T-cell (primary cell): Measurements from ENCODE around the gene GSTA3. TPM values are rescaled to one million over a fixed set of nuclear protein-coding genes. Genes with fewer than 3 reads are reported as not detected.
"Not testable (repeated sequence)": the region's sequence is repeated elsewhere in the genome, so short reads cannot be mapped to it uniquely, and the experiment has no call there.

Source experiments
- ATAC-seq, 4 experiments: fragments of 200-7000 bp in 3 of 4; fragments of 150-1000 bp in 1 of 4; cut with Tn5 transposase; replicated peaks in 1 of 4; 1 replicate in 3 of 4; 2 replicates in 1 of 4; pipeline ENCODE4 v1.10.0; 2021; ENCODE audit warnings: moderate library complexity in 3 of 4, mild to moderate bottlenecking in 2 of 4, moderate number of reproducible peaks in 1 of 4
- CTCF ChIA-PET, 2 donors: fragments of 300-600 bp; sonication (Branson Sonifier 250); formaldehyde crosslinking; loops; one replicate each; lab custom pipeline; 2022; ENCODE audit warnings: antibody characterized with exemption in 2 of 2; lab: Charles Lee
- POLR2A ChIA-PET, 2 donors: fragments of 300-600 bp; sonication (Branson Sonifier 250); formaldehyde crosslinking; loops; one replicate each; lab custom pipeline; 2022; ENCODE audit warnings: antibody characterized with exemption in 2 of 2; lab: Charles Lee
- DNase-seq, 35 experiments: peaks; one replicate each; pipeline versions ENCODE4 v3.0.0 to v3.0.0-alpha.2; 2013 to 2023
- H3K27ac ChIP-seq: one replicate; pipeline ENCODE4 v1.5.1; 2013; ENCODE audit warnings: low read length
- H3K27me3 ChIP-seq, 2 experiments: replicated peaks in 1 of 2; 1 replicate in 1 of 2; 2 replicates in 1 of 2; pipeline versions ENCODE4 v1.6.1 to v1.7.0; 2013; ENCODE audit warnings: low read length in 1 of 2, mixed read lengths in 1 of 2; ENCODE audit not compliant: control insufficient read depth in 2 of 2, insufficient read depth in 2 of 2; ENCODE audit errors: extremely low read depth in 1 of 2
- H3K36me3 ChIP-seq, 2 donors: 1 replicate in 1 of 2; 2 replicates in 1 of 2; pipeline versions ENCODE4 v1.6.1 to v1.7.0; 2013; ENCODE audit warnings: low read length in 1 of 2; ENCODE audit not compliant: control insufficient read depth in 2 of 2, insufficient read depth in 1 of 2; ENCODE audit errors: extremely low read depth in 1 of 2
- H3K4me1 ChIP-seq, 2 experiments: 1 replicate in 1 of 2; 2 replicates in 1 of 2; pipeline versions ENCODE4 v1.6.1 to v1.7.0; 2013; ENCODE audit warnings: low read length in 2 of 2, mixed read lengths in 1 of 2; ENCODE audit not compliant: insufficient read depth in 2 of 2, control insufficient read depth in 1 of 2; ENCODE audit errors: extremely low read depth in 1 of 2
- H3K4me3 ChIP-seq, 2 donors: 1 replicate in 1 of 2; 2 replicates in 1 of 2; pipeline versions ENCODE4 v1.5.1 to v1.7.0; 2013; ENCODE audit warnings: mild to moderate bottlenecking in 2 of 2, low read length in 1 of 2, moderate library complexity in 1 of 2; ENCODE audit not compliant: control insufficient read depth in 1 of 2; ENCODE audit errors: extremely low read depth in 1 of 2
- H3K9me3 ChIP-seq: 2 replicates; pipeline ENCODE4 v1.7.0; 2013
- H3K27ac Mint-ChIP-seq, 2 donors: one replicate each; pipeline ENCODE4 v1.8.0; 2020 to 2021; ENCODE audit warnings: mild to moderate bottlenecking in 2 of 2, mixed read lengths in 2 of 2
- H3K27me3 Mint-ChIP-seq, 2 donors: one replicate each; pipeline ENCODE4 v1.8.0; 2021 to 2022; ENCODE audit warnings: mixed read lengths in 2 of 2
- H3K36me3 Mint-ChIP-seq: one replicate; pipeline ENCODE4 v1.8.0; 2021; ENCODE audit warnings: mixed read lengths
- H3K4me1 Mint-ChIP-seq, 3 donors: one replicate each; pipeline ENCODE4 v1.8.0; 2020 to 2022; ENCODE audit warnings: mixed read lengths in 3 of 3, mild to moderate bottlenecking in 1 of 3
- H3K4me3 Mint-ChIP-seq, 3 donors: one replicate each; pipeline ENCODE4 v1.8.0; 2020 to 2022; ENCODE audit warnings: mild to moderate bottlenecking in 3 of 3, mixed read lengths in 3 of 3, moderate library complexity in 3 of 3
- H3K9me3 Mint-ChIP-seq, 3 donors: one replicate each; pipeline ENCODE4 v1.8.0; 2020 to 2022; ENCODE audit warnings: mixed read lengths in 3 of 3
- WGBS: methylation state at CpG from one replicate; pipeline ENCODE4 v1.1.5; 2013; ENCODE audit warnings: missing lambda C conversion rate; ENCODE audit not compliant: insufficient coverage; 5-methylcytosine and 5-hydroxymethylcytosine counted together
- total RNA-seq, 35 experiments: library from RNA in 6 of 35; stranded (reverse) in 6 of 35; fragments of 120-200 nt in 1 of 35; gene quantifications; one replicate each; pipeline versions ENCODE4 v1.2.1 to v1.2.4 and lab custom pipeline; 2013 to 2026

Gene GSTA3
- total RNA-seq, 5 donors from 2014 or later (not counting 1 experiment from before 2014, with no cell fraction given) = not detected

DNA sequence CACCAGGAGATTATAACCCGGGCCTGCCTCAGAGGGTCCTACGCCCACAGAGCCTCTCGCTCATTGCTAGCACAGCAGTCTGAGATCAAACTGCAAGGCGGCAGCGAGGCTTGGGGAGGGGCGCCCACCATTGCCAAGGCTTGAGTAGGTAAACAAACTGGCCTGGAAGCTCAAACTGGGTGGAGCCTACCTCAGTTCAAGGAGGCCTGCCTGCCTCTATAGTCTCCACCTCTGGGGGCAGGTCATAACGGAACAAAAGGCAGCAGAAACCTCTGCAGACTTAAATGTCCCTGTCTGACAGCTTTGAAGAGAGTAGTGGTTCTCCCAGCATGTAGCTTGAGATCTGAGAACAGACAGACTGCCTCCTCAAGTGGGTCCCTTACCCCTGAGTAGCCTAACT, 48.3 kb downstream of the GSTA3 start:
- DNase-seq, H3K9me3 Mint-ChIP-seq, H3K9me3 ChIP-seq, H3K36me3 Mint-ChIP-seq, H3K4me1 Mint-ChIP-seq, POLR2A ChIA-PET, H3K36me3 ChIP-seq, CTCF ChIA-PET, H3K4me3 Mint-ChIP-seq, H3K27ac ChIP-seq, H3K27ac Mint-ChIP-seq, H3K4me3 ChIP-seq, ATAC-seq, H3K4me1 ChIP-seq: not testable (repeated sequence)
- H3K27me3 Mint-ChIP-seq = peaks cover 51 to 53% of the 10 kb centered on the region in 2 donors
- H3K27me3 ChIP-seq = peaks cover 0 to 17% of the 10 kb centered on the region in 2 experiments
- 74% methylated on average over 6 of the region's 7 CpGs for WGBS

GRCh38 chr6:52858416-52858815, 51.1 kb downstream of the GSTA3 start:
- no peak for ATAC-seq
- H3K9me3 Mint-ChIP-seq = no peaks in the 10 kb centered on the region
- 82% methylated on average over 2 of the region's 4 CpGs for WGBS
- H3K27ac Mint-ChIP-seq = no peak overlapping the region
- DNase-seq = no peak
- no peaks in the 10 kb centered on the region for H3K36me3 ChIP-seq
- CTCF ChIA-PET = interaction anchor here in 1 of 2 donors (0.6 kb wide), 1 partner anchor 16 kb away, joined by 4 read pairs; no protein-coding TSS in a partner anchor
- H3K27ac ChIP-seq = no peak overlapping the region
- H3K36me3 Mint-ChIP-seq = no peaks in the 10 kb centered on the region
- peaks cover 60% of the 10 kb centered on the region in 2 donors for H3K27me3 Mint-ChIP-seq
- no peak overlapping the region for H3K4me3 ChIP-seq
- no peaks in the 10 kb centered on the region for H3K4me1 ChIP-seq
- no peaks in the 10 kb centered on the region for H3K9me3 ChIP-seq
- peaks cover 0 to 20% of the 10 kb centered on the region in 2 experiments for H3K27me3 ChIP-seq
- no peak overlapping the region for H3K4me3 Mint-ChIP-seq
- no peaks in the 10 kb centered on the region for H3K4me1 Mint-ChIP-seq
- POLR2A ChIA-PET = no interaction called here

- WGBS = no CpG with 5 or more reads among the region's 3 CpGs
- CTCF ChIA-PET = interaction anchor here in 1 of 2 donors (0.6 kb wide), 1 partner anchor 870 kb away, joined by 3 read pairs; no protein-coding TSS in a partner anchor
Measured at GRCh38 chr6:52856137-52856536, 53.4 kb downstream of the GSTA3 start.

DNA sequence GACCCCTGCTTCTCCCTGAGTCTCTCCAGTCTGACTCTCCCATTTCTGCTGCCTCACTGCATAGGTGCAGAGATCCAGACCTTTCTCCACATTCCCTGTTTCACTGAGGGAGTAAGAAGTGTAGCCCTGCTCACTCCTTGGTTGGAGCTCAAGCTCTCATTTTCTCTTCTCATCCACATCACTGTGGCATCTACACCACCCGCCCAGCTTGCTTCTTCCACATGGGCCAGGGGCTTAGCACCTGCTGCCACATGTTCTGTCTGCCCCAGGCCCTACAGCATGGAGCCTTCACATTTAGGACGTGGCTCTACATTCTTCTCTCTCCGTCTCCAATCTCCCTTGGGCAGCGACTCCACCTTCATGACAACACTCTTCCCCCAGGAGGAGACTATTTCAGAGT, 60.4 kb downstream of the GSTA3 start:
- Mint-ChIP-seq H3K4me1 (no peaks in the 10 kb centered on the region), H3K36me3 (no peaks in the 10 kb centered on the region), H3K4me3 (no peak overlapping the region), H3K9me3 (peaks cover 0 to 5% (median 0%) of the 10 kb centered on the region in 3 donors), H3K27ac (no peak overlapping the region), H3K27me3 (peaks cover 25 to 26% of the 10 kb centered on the region in 2 donors)
- no peak for ATAC-seq
- H3K36me3 ChIP-seq = no peaks in the 10 kb centered on the region
- CTCF ChIA-PET = no interaction called here
- no peak for DNase-seq
- no peaks in the 10 kb centered on the region for H3K4me1 ChIP-seq
- POLR2A ChIA-PET = no interaction called here
- H3K4me3 ChIP-seq = no peak overlapping the region
- H3K9me3 ChIP-seq = no peaks in the 10 kb centered on the region
- H3K27me3 ChIP-seq = peaks cover 0 to 4% of the 10 kb centered on the region in 2 experiments
- H3K27ac ChIP-seq = no peak overlapping the region
- WGBS = 69% methylated on average over 4 of the region's 4 CpGs

More at GRCh38 chr6:52856137-52856536, 53.4 kb downstream of the GSTA3 start:
- peaks cover 60 to 73% of the 10 kb centered on the region in 2 donors for H3K27me3 Mint-ChIP-seq
- H3K4me1 Mint-ChIP-seq, H3K36me3 Mint-ChIP-seq, DNase-seq, H3K4me1 ChIP-seq, H3K9me3 Mint-ChIP-seq, H3K36me3 ChIP-seq, H3K4me3 Mint-ChIP-seq, H3K4me3 ChIP-seq, POLR2A ChIA-PET, ATAC-seq, H3K27ac Mint-ChIP-seq, H3K9me3 ChIP-seq, H3K27ac ChIP-seq: not testable (repeated sequence)
- peaks cover 0 to 20% of the 10 kb centered on the region in 2 experiments for H3K27me3 ChIP-seq

Other genes with a start within 250 kb of the GSTA3 start
- gene TMEM14A, start 238.6 kb downstream of the GSTA3 start, total RNA-seq = 10 to 100 TPM in 2 of 5 donors, 1 to 10 TPM in 3; 4.1 to 11.6 (median 9.2) TPM
- gene GSTA2, start 146.2 kb downstream of the GSTA3 start, total RNA-seq = not detected
- gene GSTA1, start 105.9 kb downstream of the GSTA3 start, total RNA-seq = 1 to 10 TPM in 2 of 5 donors, under 1 TPM in 1, not detected in 2; 0.82 to 1.2 (median 1.1) TPM
- not detected for gene GSTA5, start 68.9 kb downstream of the GSTA3 start, total RNA-seq
- under 1 TPM; 0.35 to 0.85 (median 0.65) TPM for gene GSTA4, start 85.6 kb upstream of the GSTA3 start, total RNA-seq
- 10 to 100 TPM in 2 of 5 donors, 1 to 10 TPM in 3; 8.2 to 10.4 (median 9.6) TPM for gene CILK1, start 152.1 kb upstream of the GSTA3 start, total RNA-seq
- gene FBXO9, start 155.7 kb upstream of the GSTA3 start, total RNA-seq = 100 to 1,000 TPM in 3 of 5 donors, 10 to 100 TPM in 2; 78.3 to 106 (median 100) TPM
- under 1 TPM in 2 of 5 donors, not detected in 3; 0.12 to 0.23 TPM for gene GCM1, start 239.1 kb upstream of the GSTA3 start, total RNA-seq